PC-9 (cell line): ENCODE results near the gene USH2A. TPM values are rescaled to one million over a fixed set of nuclear protein-coding genes. Genes with fewer than 3 reads are reported as not detected.

ENCODE experiments used
- BruUV-seq: library from RNA; stranded (reverse); fragments of 400-500 nt; replicated peaks from 2 replicates; lab custom pipeline; 2021; lab: Mats Ljungman, UMichigan
- CTCF ChIA-PET: fragments of 300-600 bp; sonication (Branson Sonifier 250); formaldehyde crosslinking; loops from one replicate; lab custom pipeline; 2022; ENCODE audit warnings: antibody characterized with exemption; lab: Charles Lee
- POLR2A ChIA-PET: fragments of 300-600 bp; sonication (Branson Sonifier 250); formaldehyde crosslinking; loops from one replicate; lab custom pipeline; 2022; ENCODE audit warnings: antibody characterized with exemption; ENCODE audit not compliant: unreplicated experiment; lab: Charles Lee
- DNase-seq, 2 experiments: peaks; one replicate each; pipeline versions ENCODE4 v3.0.0 to v3.0.0-alpha.2; 2015 to 2022; ENCODE audit warnings: mixed read lengths in 1 of 2
- H2AFZ ChIP-seq: fragments of 200-600 bp; sonication (generic); 2 replicates; pipeline ENCODE4 v1.8.1; 2017; ENCODE audit warnings: antibody characterized with exemption
- H3F3A ChIP-seq: fragments of 200-600 bp; sonication (generic); 2 replicates; pipeline ENCODE4 v1.8.1; 2017; ENCODE audit warnings: antibody characterized with exemption, mild to moderate bottlenecking, low read depth; ENCODE audit not compliant: insufficient read depth
- H3K27ac ChIP-seq: fragments of 200-600 bp; sonication (generic); 2 replicates; pipeline ENCODE4 v1.6.1; 2016; ENCODE audit warnings: mixed run types
- H3K27me3 ChIP-seq: fragments of 200-600 bp; sonication (generic); 2 replicates; pipeline ENCODE4 v1.6.1; 2016; ENCODE audit warnings: low read depth, mixed run types; ENCODE audit not compliant: insufficient read depth
- H3K36me3 ChIP-seq: fragments of 200-600 bp; sonication (generic); 2 replicates; pipeline ENCODE4 v1.6.1; 2016; ENCODE audit warnings: low read depth, mixed run types
- H3K4me1 ChIP-seq: fragments of 200-600 bp; sonication (generic); replicated peaks from 2 replicates; pipeline ENCODE4 v1.6.1; 2016; ENCODE audit warnings: mixed run types; ENCODE audit not compliant: insufficient read depth
- H3K4me2 ChIP-seq: fragments of 200-600 bp; sonication (generic); 2 replicates; pipeline ENCODE4 v1.6.1; 2017; ENCODE audit warnings: mixed run types
- H3K4me3 ChIP-seq: fragments of 200-600 bp; sonication (generic); 2 replicates; pipeline ENCODE4 v1.6.1; 2016; ENCODE audit warnings: mixed run types
- H3K79me2 ChIP-seq: fragments of 200-600 bp; sonication (generic); 2 replicates; pipeline ENCODE4 v1.6.1; 2017; ENCODE audit warnings: low read depth, mixed run types
- H3K9me2 ChIP-seq: fragments of 200-600 bp; sonication (generic); 2 replicates; pipeline ENCODE4 v1.8.1; 2017; ENCODE audit warnings: mild to moderate bottlenecking; ENCODE audit not compliant: insufficient read depth
- H3K9me3 ChIP-seq: fragments of 200-600 bp; sonication (generic); 2 replicates; pipeline ENCODE4 v1.8.1; 2016; ENCODE audit warnings: low read depth; ENCODE audit not compliant: insufficient read depth
- H4K20me1 ChIP-seq: fragments of 200-600 bp; sonication (generic); 2 replicates; pipeline ENCODE4 v1.8.1; 2017; ENCODE audit not compliant: insufficient read depth
- CTCF ChIP-seq: fragments of 200-600 bp; sonication (generic); conservative IDR thresholded peaks from 2 replicates; pipeline ENCODE4 v1.6.1; 2017; ENCODE audit warnings: mixed run types, antibody characterized with exemption, mild to moderate bottlenecking, moderate library complexity
- EZH2 ChIP-seq: fragments of 200-600 bp; sonication (generic); IDR thresholded peaks from 2 replicates; pipeline ENCODE4 v1.8.0; 2017; ENCODE audit warnings: antibody characterized with exemption, low read depth
- intact Hi-C: fragments of 100-400 bp; cut with micrococcal nuclease; formaldehyde crosslinking; loops from one replicate; pipeline ENCODE4 v1.10.0; 2022; ENCODE audit not compliant: unreplicated experiment
- total RNA-seq: library from RNA; stranded (reverse); gene quantifications from 2 replicates; pipeline ENCODE4 v1.2.3, GENCODE V29; 2021

The USH2A gene
- total RNA-seq, 1 experiment from 2014 or later, result not detected

DNA sequence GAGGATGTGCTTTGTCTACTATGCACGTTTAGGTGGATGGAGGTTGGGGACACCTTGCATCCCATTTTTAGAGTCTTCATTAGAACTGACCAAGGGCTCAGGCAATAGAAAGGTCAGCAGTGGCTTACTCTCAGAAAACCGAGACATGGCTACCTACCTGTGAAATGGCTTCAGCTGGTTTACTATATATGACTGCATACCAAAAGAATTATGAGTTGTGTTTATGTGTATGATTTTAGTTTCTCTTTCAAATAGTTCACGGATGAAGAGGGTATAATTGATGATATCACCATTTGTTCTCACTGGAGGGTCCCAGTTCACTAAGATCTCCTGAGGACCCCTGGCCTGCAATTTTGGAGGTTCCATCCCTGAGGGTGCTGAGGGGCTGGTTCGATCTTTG lies 749.3 kb downstream of the USH2A start:
- ChIA-PET CTCF (no interaction called here), POLR2A (no interaction called here)
- H3K27ac ChIP-seq, result no peak overlapping the region
- H3K36me3 ChIP-seq, result no peaks in the 10 kb centered on the region
- H3K79me2 ChIP-seq, result no peaks in the 10 kb centered on the region
- no peaks in the 10 kb centered on the region for H3K27me3 ChIP-seq
- DNase-seq, result no peak
- H2AFZ ChIP-seq, result no peak overlapping the region
- 0 out of 2 replicates have a peak overlapping the region, but pooled peaks have one; percentile 7 for H3K4me3 ChIP-seq
- H3K9me2 ChIP-seq, result no peaks in the 10 kb centered on the region; the same call in 1 of the 2 replicates
- BruUV-seq, result no TSS peak
- no peak for TF ChIP-seq EZH2
- TF ChIP-seq CTCF, result no peak
- H4K20me1 ChIP-seq, result no peaks in the 10 kb centered on the region
- intact Hi-C loops, result no loop called here
- no peaks in the 10 kb centered on the region for H3F3A ChIP-seq
- H3K4me1 ChIP-seq, result no peaks in the 10 kb centered on the region
- H3K4me2 ChIP-seq, result peak overlapping the region; percentile 48
- no peaks in the 10 kb centered on the region; the same call in 1 of the 2 replicates for H3K9me3 ChIP-seq

DNA sequence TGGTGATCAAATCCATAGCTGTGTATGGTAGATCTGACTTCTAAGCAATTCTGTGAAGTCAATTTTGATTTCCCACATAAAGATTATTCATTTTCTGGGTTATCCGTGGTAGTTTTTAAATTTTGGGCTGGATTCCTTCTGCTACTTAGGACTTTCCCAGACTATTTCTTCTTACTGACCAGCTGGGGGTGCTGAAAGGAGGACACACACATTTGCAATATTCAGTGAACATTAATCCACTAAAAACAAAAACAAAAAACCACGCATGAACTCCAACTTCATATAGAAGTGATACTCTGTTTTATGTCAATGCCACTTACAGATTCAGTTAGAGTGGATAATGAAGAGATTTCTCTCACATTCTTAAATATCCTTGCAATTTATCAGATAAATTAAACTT lies 750.8 kb downstream of the USH2A start:
- H3K36me3 ChIP-seq, result no peaks in the 10 kb centered on the region
- intact Hi-C loops, result no loop called here
- ChIA-PET POLR2A (no interaction called here), CTCF (no interaction called here)
- no peaks in the 10 kb centered on the region for H3F3A ChIP-seq
- no peak for DNase-seq
- H2AFZ ChIP-seq, result no peak overlapping the region
- no peak overlapping the region for H3K27ac ChIP-seq
- H3K4me3 ChIP-seq, result no peak overlapping the region
- H3K4me2 ChIP-seq, result no peak overlapping the region
- no peak for TF ChIP-seq EZH2
- no peak for TF ChIP-seq CTCF
- no peaks in the 10 kb centered on the region for H3K79me2 ChIP-seq
- no peaks in the 10 kb centered on the region for H3K4me1 ChIP-seq
- H3K9me2 ChIP-seq, result no peaks in the 10 kb centered on the region; the same call in 1 of the 2 replicates
- H3K9me3 ChIP-seq, result no peaks in the 10 kb centered on the region; the same call in 1 of the 2 replicates
- no peaks in the 10 kb centered on the region for H3K27me3 ChIP-seq
- no TSS peak for BruUV-seq
- no peaks in the 10 kb centered on the region for H4K20me1 ChIP-seq

- ChIA-PET POLR2A (no interaction called here), CTCF (no interaction called here)
- Histone ChIP-seq H3K4me1 (no peaks in the 10 kb centered on the region), H3K4me2 (no peak overlapping the region), H4K20me1 (no peaks in the 10 kb centered on the region), H3K4me3 (no peak overlapping the region), H3K9me3 (no peaks in the 10 kb centered on the region), H3K27me3 (no peaks in the 10 kb centered on the region), H3K9me2 (no peaks in the 10 kb centered on the region; the same call in 1 of the 2 replicates), H2AFZ (no peak overlapping the region), H3K27ac (no peak overlapping the region), H3K36me3 (no peaks in the 10 kb centered on the region), H3K79me2 (no peaks in the 10 kb centered on the region), H3F3A (no peaks in the 10 kb centered on the region)
- intact Hi-C loops, result no loop called here
- TF ChIP-seq EZH2 (no peak), CTCF (no peak)
- DNase-seq, result no peak
- no TSS peak for BruUV-seq
These were observed 753.3 kb downstream of the USH2A start for GRCh38 chr1:215669806-215670491.
